GM20000 (cell line): ENCODE results near the gene YJEFN3.

Experiments used
- DNase-seq: peaks from one replicate; pipeline ENCODE4 v3.0.0; 2012; ENCODE audit warnings: low spot score
- TF ChIP-seq, protein P1 (sequence below): IDR thresholded peaks from 2 replicates; pipeline ENCODE4 v1.5.1; 2012; ENCODE audit warnings: mild to moderate bottlenecking, control low read depth; ENCODE audit errors: extremely low read depth, missing control alignments

YJEFN3 gene

DNA sequence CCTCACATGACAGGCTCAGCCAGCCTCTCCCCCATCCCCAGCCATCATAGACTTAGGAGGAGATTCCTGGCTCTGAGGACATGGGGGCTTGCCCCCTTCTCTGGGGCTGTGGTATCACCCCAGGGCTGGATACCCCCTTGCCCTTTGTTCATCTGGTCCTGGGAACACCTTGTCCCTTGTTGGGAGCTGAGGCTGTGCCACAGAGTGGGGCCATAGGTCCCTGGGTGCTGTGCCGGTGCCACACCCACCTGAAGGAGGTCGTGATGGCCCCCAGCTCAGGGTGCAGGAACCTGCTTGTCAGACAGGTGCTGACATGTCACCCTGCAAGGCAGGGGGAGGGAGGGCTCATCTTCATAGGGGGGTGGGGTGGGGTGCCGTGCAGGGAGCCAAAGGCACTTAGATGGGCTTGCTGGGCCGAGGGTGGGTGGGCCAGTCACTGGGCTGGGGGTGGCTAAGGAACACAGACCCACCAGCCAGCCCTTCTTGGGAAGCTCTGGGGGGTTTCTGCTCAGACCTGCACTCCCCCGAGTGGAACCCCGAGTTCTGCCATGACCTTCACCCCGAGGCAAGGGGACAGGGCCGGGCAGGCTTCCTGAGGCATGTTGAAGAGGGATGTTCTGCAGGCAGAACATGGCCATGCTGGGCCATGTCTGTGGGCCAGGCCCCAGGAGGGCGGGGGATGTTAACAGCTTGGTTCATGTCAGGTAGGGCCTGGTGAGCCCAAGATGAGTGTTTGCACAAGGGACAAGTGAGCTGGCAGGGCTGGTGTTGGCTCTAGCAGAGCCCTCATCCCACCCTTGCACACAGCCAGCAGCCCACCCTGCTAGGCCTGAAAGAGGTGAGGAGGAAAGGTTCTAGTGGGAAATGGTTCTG lies 41.4 kb upstream of the YJEFN3 start:
- no peak for DNase-seq

DNA sequence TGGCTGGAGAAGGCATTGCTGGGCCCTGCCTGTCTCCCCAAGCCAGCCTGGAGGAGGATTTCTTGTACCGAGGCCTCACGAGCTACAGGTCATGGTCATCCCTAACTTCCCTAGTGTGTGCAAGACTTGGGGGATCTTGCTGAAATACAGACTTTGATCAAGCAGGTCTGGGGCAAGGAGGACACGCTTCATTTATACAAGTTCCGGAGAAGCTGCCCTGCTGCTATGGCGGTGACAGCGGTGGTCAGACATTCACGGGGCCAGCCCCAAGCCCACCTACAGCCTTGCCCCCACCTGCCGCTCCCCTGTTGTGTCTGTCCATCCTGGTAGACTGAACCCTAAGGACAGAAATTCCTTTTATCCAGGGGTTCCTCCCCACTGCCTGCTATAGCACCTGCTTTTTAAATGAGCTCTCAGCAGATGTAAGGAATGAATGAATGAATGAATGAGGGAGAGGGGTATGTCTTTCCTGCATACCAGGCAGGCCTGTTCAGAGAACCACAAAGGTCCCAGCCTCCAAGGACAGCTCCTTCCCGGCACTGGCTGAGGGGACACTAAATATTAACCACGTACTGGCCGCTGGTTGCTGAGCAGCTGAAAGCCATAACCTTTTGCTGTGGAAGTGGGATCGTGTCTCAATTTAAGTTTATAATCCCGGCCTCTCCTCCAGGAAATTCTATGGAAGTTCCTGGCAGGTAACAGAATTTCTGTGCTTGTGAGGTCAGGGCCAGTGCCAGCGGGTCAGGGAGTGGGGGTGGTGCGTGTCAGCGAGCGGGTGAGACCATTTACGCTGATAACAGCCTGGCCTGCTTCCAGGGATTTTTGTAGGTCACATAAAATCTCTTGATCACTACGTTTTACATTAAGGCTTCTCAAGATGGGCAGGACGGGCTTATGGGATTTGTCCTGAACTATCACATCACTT lies 40.5 kb upstream of the YJEFN3 start:
- TF ChIP-seq, protein P1, sequence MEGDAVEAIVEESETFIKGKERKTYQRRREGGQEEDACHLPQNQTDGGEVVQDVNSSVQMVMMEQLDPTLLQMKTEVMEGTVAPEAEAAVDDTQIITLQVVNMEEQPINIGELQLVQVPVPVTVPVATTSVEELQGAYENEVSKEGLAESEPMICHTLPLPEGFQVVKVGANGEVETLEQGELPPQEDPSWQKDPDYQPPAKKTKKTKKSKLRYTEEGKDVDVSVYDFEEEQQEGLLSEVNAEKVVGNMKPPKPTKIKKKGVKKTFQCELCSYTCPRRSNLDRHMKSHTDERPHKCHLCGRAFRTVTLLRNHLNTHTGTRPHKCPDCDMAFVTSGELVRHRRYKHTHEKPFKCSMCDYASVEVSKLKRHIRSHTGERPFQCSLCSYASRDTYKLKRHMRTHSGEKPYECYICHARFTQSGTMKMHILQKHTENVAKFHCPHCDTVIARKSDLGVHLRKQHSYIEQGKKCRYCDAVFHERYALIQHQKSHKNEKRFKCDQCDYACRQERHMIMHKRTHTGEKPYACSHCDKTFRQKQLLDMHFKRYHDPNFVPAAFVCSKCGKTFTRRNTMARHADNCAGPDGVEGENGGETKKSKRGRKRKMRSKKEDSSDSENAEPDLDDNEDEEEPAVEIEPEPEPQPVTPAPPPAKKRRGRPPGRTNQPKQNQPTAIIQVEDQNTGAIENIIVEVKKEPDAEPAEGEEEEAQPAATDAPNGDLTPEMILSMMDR = no peak

More for the DNA sequence above, 41.4 kb upstream of the YJEFN3 start:
- TF ChIP-seq, protein P1 = no peak

DNA sequence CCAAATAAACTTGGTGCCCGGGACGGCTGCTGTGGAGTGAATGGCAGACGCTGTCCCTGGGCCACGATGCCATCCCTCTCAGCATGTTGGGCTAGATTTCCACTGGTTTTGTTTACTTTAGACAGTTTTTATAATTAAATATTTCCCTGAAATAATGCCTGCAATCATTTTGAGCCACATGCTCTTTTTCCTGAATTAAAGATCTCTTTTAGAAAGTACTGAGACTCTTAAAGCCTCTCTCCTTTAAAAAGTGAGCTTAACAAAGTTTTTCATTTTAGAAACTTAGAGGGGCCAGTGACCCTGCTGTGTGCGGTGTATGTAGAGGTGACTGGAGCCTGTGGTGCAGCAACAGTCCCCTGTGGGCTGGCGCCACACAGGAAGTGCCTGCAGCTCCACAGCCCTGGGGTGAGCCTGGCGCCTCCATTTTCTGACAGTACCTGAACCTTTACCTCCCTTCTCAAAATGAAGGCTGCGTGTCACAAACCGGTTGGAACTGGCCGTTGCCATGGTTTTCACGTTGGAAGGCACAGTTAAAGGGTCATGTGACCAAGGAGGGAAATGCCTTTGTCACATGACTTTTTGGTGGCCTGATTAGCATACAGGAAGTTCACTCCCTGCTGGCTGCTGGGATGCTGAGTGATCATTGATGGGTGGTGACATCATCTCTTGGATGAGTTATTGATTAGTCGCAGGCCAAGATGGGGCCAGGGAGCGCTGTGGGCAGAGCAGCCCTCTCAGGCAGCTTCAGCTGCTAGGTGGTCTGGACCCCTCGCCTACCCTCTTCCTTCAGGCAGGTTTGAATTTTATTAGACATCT lies 39.6 kb upstream of the YJEFN3 start:
- TF ChIP-seq, protein P1 = no peak
- peak; percentile 73 for DNase-seq

More for the DNA sequence above, 40.5 kb upstream of the YJEFN3 start:
- no peak for DNase-seq

DNA sequence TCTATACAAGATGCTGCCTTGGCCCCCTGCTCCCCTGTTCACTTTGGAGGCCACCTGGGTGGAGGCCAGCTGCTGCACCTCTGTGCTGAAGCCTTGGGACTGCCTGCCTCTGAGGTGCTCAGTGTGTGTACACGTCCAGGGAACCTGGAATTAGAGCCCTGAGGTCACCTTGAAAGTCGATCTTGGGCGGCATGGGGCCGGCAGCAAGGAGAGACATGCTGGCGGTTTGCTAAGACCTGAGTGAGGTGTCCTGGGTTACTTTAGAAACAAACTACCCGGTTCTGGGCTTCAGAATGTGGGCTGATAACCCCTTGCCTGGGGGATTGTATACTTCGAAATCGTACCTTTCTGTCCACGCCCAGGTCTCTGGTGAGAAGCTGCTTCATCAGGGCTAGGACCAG lies 38.9 kb upstream of the YJEFN3 start:
- DNase-seq = no peak
- TF ChIP-seq, protein P1 = no peak

DNA sequence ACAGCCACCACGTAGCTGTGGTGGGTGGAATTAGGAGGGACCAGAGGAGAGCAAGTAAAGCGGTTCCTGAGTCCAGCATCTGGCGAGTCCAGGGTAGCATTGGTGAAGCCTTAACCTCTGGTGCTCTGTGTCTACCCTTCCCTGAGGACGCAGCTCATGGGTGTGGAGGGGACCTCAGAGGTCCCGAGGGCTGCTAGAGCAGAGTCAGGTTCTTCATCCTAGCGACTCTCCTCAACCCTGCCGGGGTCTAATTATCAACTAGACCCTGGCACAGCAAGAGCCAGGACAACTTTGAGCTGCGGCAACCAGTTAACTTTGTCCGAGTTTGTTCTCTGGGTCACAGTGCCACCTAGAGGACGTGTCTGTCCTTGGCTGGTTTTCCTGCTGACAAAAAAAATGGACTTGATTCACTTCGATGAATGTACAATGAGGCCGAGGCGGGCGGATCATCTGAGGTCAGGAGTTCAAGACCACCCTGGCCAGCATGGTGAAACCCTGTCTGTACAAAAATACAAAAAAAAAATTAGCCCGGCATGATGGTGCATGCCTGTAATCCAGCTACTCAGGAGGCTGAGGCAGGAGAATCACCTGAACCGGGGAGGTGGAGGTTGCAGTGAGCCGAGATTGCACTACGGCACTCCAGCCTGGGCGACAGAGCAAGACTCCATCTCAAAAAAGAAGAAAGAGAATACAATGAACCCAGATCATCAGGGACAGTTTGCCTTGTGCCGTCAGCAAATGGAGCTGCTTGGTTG lies 38.3 kb upstream of the YJEFN3 start:
- peak; percentile 86 for DNase-seq
- TF ChIP-seq, protein P1 = peak; percentile 69

DNA sequence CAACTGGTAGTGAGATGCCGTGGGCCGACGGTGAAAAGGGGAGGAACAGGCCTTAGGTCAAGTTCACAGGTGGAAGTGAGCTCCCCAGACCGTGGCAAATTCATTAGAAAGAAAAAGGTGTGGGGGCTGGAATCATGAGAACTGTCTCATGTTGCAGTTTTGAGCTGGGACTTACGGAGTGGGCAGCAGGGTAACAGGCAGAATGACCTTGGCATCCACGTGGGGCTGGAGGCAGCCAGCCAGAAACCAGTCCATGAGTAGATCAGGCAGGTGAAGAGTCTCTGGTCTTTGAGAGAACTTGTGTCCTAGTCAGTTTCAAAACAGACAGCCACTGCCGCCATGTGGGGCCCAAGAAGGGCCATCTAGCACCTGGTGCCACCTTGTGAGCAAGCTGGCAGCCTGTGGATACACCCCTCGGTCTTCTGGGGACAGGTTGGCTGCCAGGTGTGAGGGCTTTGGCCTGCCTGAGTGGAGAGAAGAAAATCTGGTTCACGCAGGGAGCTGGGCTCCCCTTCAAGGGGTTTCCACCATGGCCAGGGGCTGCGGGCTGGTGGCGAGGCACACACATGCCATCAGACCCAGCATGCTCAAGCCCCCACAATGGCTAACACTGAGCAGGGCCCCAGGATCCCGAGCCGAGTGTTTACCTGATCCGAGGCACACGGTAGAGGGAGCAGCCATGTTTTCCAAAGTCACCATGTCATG lies 37.2 kb upstream of the YJEFN3 start:
- TF ChIP-seq, protein P1 = no peak
- no peak for DNase-seq
